GM15510 (cell line): Measurements from ENCODE around the gene NMUR1.

Source experiments
- POLR2A ChIP-seq: IDR thresholded peaks from 3 replicates; pipeline ENCODE4 v1.6.1; 2011; ENCODE audit warnings: borderline replicate concordance; ENCODE audit not compliant: insufficient read length; ENCODE audit errors: extremely low read depth

The NMUR1 gene, protein sequence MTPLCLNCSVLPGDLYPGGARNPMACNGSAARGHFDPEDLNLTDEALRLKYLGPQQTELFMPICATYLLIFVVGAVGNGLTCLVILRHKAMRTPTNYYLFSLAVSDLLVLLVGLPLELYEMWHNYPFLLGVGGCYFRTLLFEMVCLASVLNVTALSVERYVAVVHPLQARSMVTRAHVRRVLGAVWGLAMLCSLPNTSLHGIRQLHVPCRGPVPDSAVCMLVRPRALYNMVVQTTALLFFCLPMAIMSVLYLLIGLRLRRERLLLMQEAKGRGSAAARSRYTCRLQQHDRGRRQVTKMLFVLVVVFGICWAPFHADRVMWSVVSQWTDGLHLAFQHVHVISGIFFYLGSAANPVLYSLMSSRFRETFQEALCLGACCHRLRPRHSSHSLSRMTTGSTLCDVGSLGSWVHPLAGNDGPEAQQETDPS

GRCh38 chr2:231530099-231531011, at the start of gene NMUR1:
TSS of gene NMUR1 (minus strand) at chr2:231530445. CDS start at chr2:231530361, 84 bp downstream.
- no peak for TF ChIP-seq POLR2A

GRCh38 chr2:231579560-231579959, 49.3 kb upstream of the NMUR1 start:
- no peak for TF ChIP-seq POLR2A

GRCh38 chr2:231576465-231576864, 46.2 kb upstream of the NMUR1 start:
- no peak for TF ChIP-seq POLR2A

GRCh38 chr2:231575612-231576256, 45.5 kb upstream of the NMUR1 start:
- TF ChIP-seq POLR2A: no peak

GRCh38 chr2:231573698-231574421, 43.6 kb upstream of the NMUR1 start:
- TF ChIP-seq POLR2A: no peak

DNA sequence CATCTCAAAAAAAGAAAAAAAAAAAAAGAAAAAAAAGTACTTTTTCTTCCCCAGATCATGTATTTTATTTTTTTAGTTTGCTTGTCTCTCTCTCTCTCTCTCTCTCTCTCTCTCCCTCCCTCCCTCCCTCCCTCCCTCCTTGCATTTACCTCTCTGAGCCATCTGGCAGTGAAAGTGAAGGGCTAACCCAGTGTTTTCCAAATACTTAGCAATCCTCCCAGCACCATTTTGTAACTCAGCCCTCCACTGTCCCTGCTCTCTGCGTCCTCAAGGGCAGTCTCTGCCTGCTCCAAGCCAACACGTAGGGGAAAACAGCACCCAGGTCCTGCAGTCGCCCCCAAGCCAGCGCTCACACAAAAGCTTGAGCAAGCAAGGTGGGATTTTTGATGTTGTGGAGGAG, 42.9 kb upstream of the NMUR1 start:
- TF ChIP-seq POLR2A: no peak

DNA sequence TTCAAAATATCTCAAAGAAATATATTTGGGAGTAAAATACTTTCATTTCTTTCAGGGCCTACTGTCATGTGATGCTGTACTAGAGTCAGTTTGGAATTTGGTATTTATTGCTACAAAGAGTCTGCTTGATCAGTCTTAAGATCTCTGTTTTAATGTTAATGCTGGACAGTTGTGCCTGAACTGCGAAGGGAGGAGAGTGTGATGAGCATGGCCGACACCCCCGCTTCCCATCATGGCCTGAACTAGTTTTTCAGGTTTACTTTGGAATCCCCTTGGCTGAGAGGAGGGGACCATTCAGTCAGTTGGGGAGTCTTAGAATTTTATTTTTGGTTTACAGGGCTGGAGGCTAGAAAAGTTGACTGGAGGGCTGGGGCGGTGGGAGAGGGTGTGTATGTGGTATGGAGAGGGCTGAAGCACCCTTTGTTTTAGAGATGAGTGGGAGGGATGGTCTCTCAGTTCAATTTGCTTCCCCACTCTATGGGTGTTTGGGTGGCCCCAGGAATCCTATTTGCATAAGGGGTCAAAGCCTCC, 41.5 kb upstream of the NMUR1 start:
- TF ChIP-seq POLR2A: no peak

DNA sequence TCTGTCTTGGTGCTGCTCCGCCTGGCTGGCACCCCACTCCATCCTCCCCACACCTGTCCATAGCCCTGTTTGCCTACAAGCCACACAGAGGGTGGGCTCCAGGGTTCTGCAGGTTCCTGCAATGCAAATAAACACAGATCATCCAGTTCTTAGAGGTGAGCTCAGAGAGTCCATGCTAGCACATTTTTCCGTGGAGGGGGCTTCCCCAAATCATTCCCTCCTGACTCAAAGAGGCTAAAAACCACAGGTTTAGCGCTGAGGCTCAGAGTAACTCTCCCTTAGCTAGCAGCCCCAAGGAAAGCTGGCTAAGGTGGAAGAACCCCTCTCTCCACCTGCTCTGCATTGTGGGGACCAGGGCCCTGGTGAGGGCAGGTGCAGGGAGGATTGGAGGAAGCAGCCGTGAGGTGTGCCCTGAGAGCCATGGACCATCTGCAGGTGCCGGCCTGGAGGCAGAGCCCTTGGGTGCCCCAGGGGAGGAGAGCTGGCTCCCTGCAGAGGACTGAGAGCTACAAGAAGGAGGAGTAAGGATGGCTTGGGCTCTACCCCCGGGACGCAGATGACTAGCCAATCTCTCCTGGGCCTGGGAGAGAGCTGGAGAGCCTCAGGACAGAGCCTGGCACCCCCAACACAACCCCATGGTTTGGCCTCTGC, 38.7 kb upstream of the NMUR1 start:
- no peak for TF ChIP-seq POLR2A

GRCh38 chr2:231568098-231568784, 38.0 kb upstream of the NMUR1 start:
- TF ChIP-seq POLR2A: no peak

GRCh38 chr2:231567159-231567558, 36.9 kb upstream of the NMUR1 start:
- no peak for TF ChIP-seq POLR2A

DNA sequence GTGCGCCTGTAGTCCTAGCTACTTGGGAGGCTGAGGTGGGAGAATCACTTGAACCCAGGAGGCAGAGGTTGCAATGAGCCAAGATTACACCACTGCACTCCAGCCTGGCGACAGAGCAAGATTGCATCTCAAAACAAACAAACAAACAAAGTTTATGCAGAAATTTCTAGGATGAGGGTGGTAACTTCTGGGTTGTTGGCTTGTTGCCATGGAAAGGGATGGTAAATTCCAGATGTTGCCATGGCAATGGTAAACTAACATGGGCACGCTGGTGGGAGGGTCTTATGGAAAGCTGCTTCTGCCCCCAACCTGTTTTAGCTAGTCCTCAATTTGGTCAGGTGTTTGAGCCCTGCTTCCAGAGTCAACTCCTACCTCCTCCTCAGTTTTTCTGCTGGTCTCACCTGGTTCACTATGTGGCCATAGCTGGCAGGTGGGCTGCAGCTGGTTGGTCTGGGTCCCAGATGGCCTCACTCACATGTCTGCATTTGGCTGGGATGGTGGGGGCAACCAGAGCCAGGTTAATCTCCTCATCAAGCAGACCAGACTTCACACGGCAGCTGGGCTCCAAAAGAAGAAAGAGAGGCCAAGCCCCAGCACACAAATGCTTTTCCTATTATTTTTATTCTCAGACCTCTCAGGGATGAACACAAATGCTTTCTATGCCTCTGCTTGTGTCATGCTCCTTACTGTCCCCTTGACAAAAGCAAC, 35.8 kb upstream of the NMUR1 start:
- no peak for TF ChIP-seq POLR2A

DNA sequence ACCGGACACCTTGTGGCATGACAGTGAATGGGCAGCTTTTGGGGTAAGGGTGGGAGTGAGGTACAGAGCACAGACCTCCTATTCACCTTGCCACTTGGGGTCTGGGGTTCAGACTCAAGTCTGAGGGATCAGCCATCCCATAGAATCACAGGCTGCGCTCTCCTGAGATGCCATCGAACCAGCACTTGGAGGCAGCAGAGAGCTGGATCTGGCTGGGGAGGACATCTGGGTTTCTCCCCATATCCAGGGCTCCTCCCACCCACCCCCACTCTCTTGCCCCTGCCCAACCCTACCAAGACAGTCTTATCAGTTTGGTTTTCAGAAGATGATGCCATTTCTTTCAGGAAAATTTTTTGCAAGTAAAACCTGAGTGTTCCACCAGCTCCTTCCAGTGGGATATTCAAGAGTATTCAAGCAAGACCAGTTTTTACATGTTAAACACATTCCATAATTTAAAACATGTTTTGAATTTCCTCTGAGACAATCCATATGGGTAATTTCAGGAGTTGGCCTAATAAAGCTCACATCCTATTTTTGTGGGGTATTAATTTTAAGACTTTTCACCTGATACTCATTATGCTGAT, 33.2 kb upstream of the NMUR1 start:
- TF ChIP-seq POLR2A: no peak
